ENCODE measurements around the gene HOXB3. TPM values are rescaled to one million over a fixed set of nuclear protein-coding genes. Genes with fewer than 3 reads are reported as not detected.

The HOXB3 gene
- total and polyA plus RNA-seq, 12 donors, result 0.24 to 5.9 (median 1.1) TPM

GRCh38 chr17:48606892-48607614 lies 17.0 kb upstream of the HOXB3 start:
- TF ChIP-seq CTCF (IDR thresholded peaks at IDR 0.05), result no peak
- Histone ChIP-seq H3K9me3 (peaks cover 0 to 8% (median 0%) of the 10 kb centered on the region in 11 donors), H3K27me3 (peaks cover 80 to 100% (median 100%) of the 10 kb centered on the region in 7 donors), H3K27ac (no peak overlapping the region), H3K4me3 (no peak overlapping the region), H3K36me3 (no peaks in the 10 kb centered on the region), H3K4me1 (peaks cover 8 to 30% (median 25%) of the 10 kb centered on the region in 9 donors)
- 24 to 40% methylated on average over 9 of the region's 9 CpGs for WGBS, 2 donors
- DNase-seq (no peak), ATAC-seq (no peak)
- intact Hi-C loops (cut with DNase I), result no loop called here

- WGBS, 2 donors, result 14 to 28% methylated on average over 41 of the region's 41 CpGs
- ATAC-seq (no peak), DNase-seq (no peak)
- Histone ChIP-seq H3K27ac (no peak overlapping the region), H3K27me3 (peaks cover 80 to 100% (median 100%) of the 10 kb centered on the region in 7 donors), H3K4me3 (no peak overlapping the region), H3K9me3 (peaks cover 0 to 8% (median 0%) of the 10 kb centered on the region in 11 donors), H3K4me1 (peaks cover 8 to 23% (median 18%) of the 10 kb centered on the region in 9 donors), H3K36me3 (no peaks in the 10 kb centered on the region)
- intact Hi-C loops (cut with DNase I), result no loop called here
- TF ChIP-seq CTCF (IDR thresholded peaks at IDR 0.05), result no peak
These were observed 16.2 kb upstream of the HOXB3 start for GRCh38 chr17:48605991-48606891.

GRCh38 chr17:48605409-48605919 lies 15.4 kb upstream of the HOXB3 start:
- peaks cover 4 to 16% (median 11%) of the 10 kb centered on the region in 9 donors for H3K4me1 ChIP-seq
- H3K9me3 ChIP-seq, result peaks cover 0 to 8% (median 0%) of the 10 kb centered on the region in 11 donors
- no peak overlapping the region for H3K27ac ChIP-seq
- intact Hi-C loops (cut with DNase I), result no loop called here
- 12 to 14% methylated on average over 10 of the region's 10 CpGs for WGBS, 2 donors
- ATAC-seq (no peak), DNase-seq (no peak)
- TF ChIP-seq CTCF (IDR thresholded peaks at IDR 0.05), result no peak
- no peak overlapping the region for H3K4me3 ChIP-seq
- no peaks in the 10 kb centered on the region for H3K36me3 ChIP-seq
- peaks cover 79 to 100% (median 99%) of the 10 kb centered on the region in 7 donors for H3K27me3 ChIP-seq

- DNase-seq, result no peak
- H3K9me3 ChIP-seq, result peaks cover 0 to 8% (median 0%) of the 10 kb centered on the region in 11 donors
- H3K27me3 ChIP-seq, result peaks cover 78 to 100% (median 99%) of the 10 kb centered on the region in 7 donors
- no peak for ATAC-seq
- intact Hi-C loops (cut with DNase I), result no loop called here
- no peak for TF ChIP-seq CTCF (IDR thresholded peaks at IDR 0.05)
- H3K27ac ChIP-seq, result no peak within 1 kb of the TSS
- H3K4me1 ChIP-seq, result peaks cover 0 to 10% (median 5%) of the 10 kb centered on the region in 9 donors
- no peaks in the 10 kb centered on the region for H3K36me3 ChIP-seq
- 15 to 17% methylated on average over 16 of the region's 16 CpGs for WGBS, 2 donors
- H3K4me3 ChIP-seq, result no peak within 1 kb of the TSS
These were observed 14.8 kb upstream of the HOXB3 start, which contains the start of gene HOXB6 for GRCh38 chr17:48604770-48605329. Gene HOXB6 (minus strand): TSS chr17:48604986. CDS start chr17:48598150, 6,836 bp downstream.

All from heart right ventricle (tissue), 16 donors.